HG03039 (cell line): ENCODE results near the gene ASB17.
"Not testable (repeated sequence)": the region's sequence is repeated elsewhere in the genome, so short reads cannot be mapped to it uniquely, and the experiment has no call there.

ENCODE experiments used
- ATAC-seq: cut with Tn5 transposase; IDR thresholded peaks from one replicate; pipeline ENCODE4 v1.9.1; 2021; ENCODE audit warnings: mild to moderate bottlenecking, moderate library complexity; ENCODE audit not compliant: unreplicated experiment

ASB17 gene

GRCh38 chr1:75932304-75932703 lies at the start of gene ASB17:
Gene ASB17 (minus strand): TSS chr1:75932404. CDS start chr1:75932291, 113 bp downstream.
- no peak for ATAC-seq

- peak; percentile 37 for ATAC-seq
Measured at GRCh38 chr1:75980972-75981897, 49.0 kb upstream of the ASB17 start.

GRCh38 chr1:75970631-75971030 lies 38.4 kb upstream of the ASB17 start:
- no peak for ATAC-seq

- no peak for ATAC-seq
Measured at GRCh38 chr1:75969550-75969949, 37.3 kb upstream of the ASB17 start.

- no peak for ATAC-seq
Measured at GRCh38 chr1:75967719-75968118, 35.5 kb upstream of the ASB17 start.

- ATAC-seq, result no peak
Measured at GRCh38 chr1:75964760-75965408, 32.7 kb upstream of the ASB17 start.

- ATAC-seq, result not testable (repeated sequence)
Measured at GRCh38 chr1:75964110-75964759, 32.0 kb upstream of the ASB17 start.

GRCh38 chr1:75954586-75954985 lies 22.4 kb upstream of the ASB17 start:
- ATAC-seq, result no peak

- ATAC-seq, result no peak
Measured at GRCh38 chr1:75953461-75953860, 21.3 kb upstream of the ASB17 start.

- ATAC-seq, result no peak
Measured at GRCh38 chr1:75952016-75952415, 19.8 kb upstream of the ASB17 start.

GRCh38 chr1:75950176-75950575 lies 18.0 kb upstream of the ASB17 start:
- no peak for ATAC-seq

- not testable (repeated sequence) for ATAC-seq
Measured at GRCh38 chr1:75943037-75943436, 10.8 kb upstream of the ASB17 start.

GRCh38 chr1:75937034-75937433 lies 4.8 kb upstream of the ASB17 start:
- no peak for ATAC-seq

- no peak for ATAC-seq
Measured at GRCh38 chr1:75922698-75923097, 9.5 kb downstream of the ASB17 start.

GRCh38 chr1:75916834-75917233 lies 15.4 kb downstream of the ASB17 start:
- ATAC-seq, result no peak

GRCh38 chr1:75908717-75909152 lies 23.5 kb downstream of the ASB17 start:
- ATAC-seq, result no peak

GRCh38 chr1:75901371-75901770 lies 30.8 kb downstream of the ASB17 start:
- no peak for ATAC-seq

- no peak for ATAC-seq
Measured at GRCh38 chr1:75884437-75884836, 47.8 kb downstream of the ASB17 start.

- no peak for ATAC-seq
Measured at GRCh38 chr1:75879985-75880384, 52.2 kb downstream of the ASB17 start.

- ATAC-seq, result no peak
Measured at GRCh38 chr1:75870951-75871350, 61.3 kb downstream of the ASB17 start.
